Neuronal stem cell (in vitro differentiated cells): ENCODE results near the gene CEL.

Experiments
- DNase-seq: peaks from one replicate; pipeline ENCODE4 v3.0.0-alpha.2; 2013; ENCODE audit warnings: low spot score
- H2AFZ ChIP-seq: one replicate; pipeline ENCODE4 v1.6.1; 2013; ENCODE audit warnings: mild to moderate bottlenecking, low read length, inconsistent platforms
- H2AK5ac ChIP-seq: 2 replicates; pipeline ENCODE4 v1.6.1; 2013; ENCODE audit warnings: low read depth, mild to moderate bottlenecking, inconsistent platforms, low read length, moderate library complexity, mixed read lengths
- H2BK120ac ChIP-seq: 2 replicates; pipeline ENCODE4 v1.6.1; 2013; ENCODE audit warnings: low read depth, mild to moderate bottlenecking, inconsistent platforms, low read length, moderate library complexity, mixed read lengths
- H2BK12ac ChIP-seq: one replicate; pipeline ENCODE4 v1.6.1; 2013; ENCODE audit warnings: low read length, inconsistent platforms
- H2BK15ac ChIP-seq: 2 replicates; pipeline ENCODE4 v1.6.1; 2013; ENCODE audit warnings: mild to moderate bottlenecking, low read length, inconsistent platforms, mixed read lengths
- H2BK5ac ChIP-seq: one replicate; pipeline ENCODE4 v1.6.1; 2013; ENCODE audit warnings: inconsistent platforms, mild to moderate bottlenecking, low read length, moderate library complexity
- H3K14ac ChIP-seq: one replicate; pipeline ENCODE4 v1.6.1; 2013; ENCODE audit warnings: low read length, inconsistent platforms
- H3K18ac ChIP-seq: 2 replicates; pipeline ENCODE4 v1.6.1; 2013; ENCODE audit warnings: low read length, inconsistent platforms
- H3K23ac ChIP-seq: 2 replicates; pipeline ENCODE4 v1.6.1; 2013; ENCODE audit warnings: low read depth, mild to moderate bottlenecking, mixed read lengths, low read length, inconsistent platforms; ENCODE audit not compliant: poor library complexity
- H3K27ac ChIP-seq: replicated peaks from 3 replicates; pipeline ENCODE4 v1.5.1; 2013; ENCODE audit warnings: low read length, inconsistent platforms
- H3K27me3 ChIP-seq, 3 experiments: 2 replicates each; pipeline ENCODE4 v1.6.1; 2013; ENCODE audit warnings: low read length in 3 of 3, mild to moderate bottlenecking in 2 of 3, inconsistent platforms in 1 of 3, low read depth in 1 of 3, mixed read lengths in 1 of 3, moderate library complexity in 1 of 3; ENCODE audit not compliant: control insufficient read depth in 3 of 3, insufficient read depth in 3 of 3
- H3K36me3 ChIP-seq, 2 donors: replicated peaks in 1 of 2; 2 replicates each; pipeline ENCODE4 v1.6.1; 2013; ENCODE audit warnings: low read length in 2 of 2; ENCODE audit not compliant: control insufficient read depth in 2 of 2, insufficient read depth in 2 of 2
- H3K4ac ChIP-seq: 2 replicates; pipeline ENCODE4 v1.6.1; 2013; ENCODE audit warnings: inconsistent platforms, mild to moderate bottlenecking, low read length, moderate library complexity
- H3K4me1 ChIP-seq, 2 donors: 1 replicate in 1 of 2; 2 replicates in 1 of 2; pipeline ENCODE4 v1.6.1; 2013; ENCODE audit warnings: low read length in 2 of 2, low read depth in 1 of 2; ENCODE audit not compliant: control insufficient read depth in 2 of 2, insufficient read depth in 1 of 2
- H3K4me2 ChIP-seq: one replicate; pipeline ENCODE4 v1.6.1; 2013; ENCODE audit warnings: mild to moderate bottlenecking, low read length, inconsistent platforms; ENCODE audit not compliant: insufficient read depth, poor library complexity, severe bottlenecking
- H3K4me3 ChIP-seq, 2 donors: 2 replicates each; pipeline ENCODE4 v1.5.1; 2013; ENCODE audit warnings: low read length in 2 of 2, mild to moderate bottlenecking in 2 of 2, inconsistent platforms in 1 of 2, moderate library complexity in 1 of 2
- H3K79me1 ChIP-seq: one replicate; pipeline ENCODE4 v1.6.1; 2013; ENCODE audit warnings: low read depth, mild to moderate bottlenecking, inconsistent platforms, low read length, moderate library complexity
- H3K9ac ChIP-seq: one replicate; pipeline ENCODE4 v1.6.1; 2013; ENCODE audit warnings: mild to moderate bottlenecking, low read depth, low read length, inconsistent platforms; ENCODE audit not compliant: poor library complexity
- H3K9me3 ChIP-seq, 2 donors: replicated peaks in 1 of 2; 2 replicates each; pipeline versions ENCODE3 to v1.6.1; 2013; ENCODE audit warnings: low read length in 2 of 2, mild to moderate bottlenecking in 2 of 2, inconsistent platforms in 1 of 2, low read depth in 1 of 2, mixed read lengths in 1 of 2, moderate library complexity in 1 of 2; ENCODE audit not compliant: control insufficient read depth in 2 of 2, insufficient read depth in 1 of 2
- H4K8ac ChIP-seq: one replicate; pipeline ENCODE4 v1.6.1; 2013; ENCODE audit warnings: low read depth, mild to moderate bottlenecking, inconsistent platforms, low read length, moderate library complexity
- H4K91ac ChIP-seq: one replicate; pipeline ENCODE4 v1.6.1; 2013; ENCODE audit warnings: low read length, low read depth, mild to moderate bottlenecking, inconsistent platforms; ENCODE audit not compliant: poor library complexity
- WGBS, 2 donors: extraction: QIAGEN DNeasy Blood & Tissue Kit; methylation state at CpG; one replicate each; pipeline ENCODE4 v1.1.7; 2013; ENCODE audit warnings: missing lambda C conversion rate in 2 of 2, mixed read lengths in 1 of 2; ENCODE audit not compliant: insufficient read length in 2 of 2, insufficient replicate concordance in 1 of 2; ENCODE audit errors: extremely low coverage in 2 of 2; 5-methylcytosine and 5-hydroxymethylcytosine counted together

The CEL gene

DNA sequence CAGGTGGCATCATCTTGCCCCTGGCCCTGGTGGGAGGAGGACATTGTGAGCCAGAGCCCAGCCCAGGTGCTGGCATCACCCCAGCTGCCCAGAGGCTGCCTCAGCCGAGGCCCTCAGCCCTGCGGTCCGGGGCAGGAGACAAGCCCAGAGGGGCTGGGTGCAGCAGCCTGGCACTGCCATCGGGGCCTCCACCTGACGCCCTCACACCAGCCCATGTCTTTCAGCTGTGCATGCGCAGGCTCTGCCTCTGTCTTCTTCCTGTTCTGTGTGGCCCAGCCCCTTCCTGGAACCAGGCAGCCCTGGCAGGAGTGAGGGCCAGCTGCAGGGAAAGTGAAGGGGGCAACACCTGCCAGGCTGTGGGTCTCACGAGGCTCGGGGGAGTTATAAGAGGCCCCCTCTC lies 4.8 kb upstream of the CEL start:
- H2BK12ac ChIP-seq, result no peak overlapping the region
- H2BK120ac ChIP-seq, result no peak overlapping the region
- H2AFZ ChIP-seq, result no peak overlapping the region
- H3K27ac ChIP-seq, result no peak overlapping the region
- H2BK5ac ChIP-seq, result no peak overlapping the region
- H3K9ac ChIP-seq, result no peak overlapping the region
- H3K4me1 ChIP-seq, result peaks cover 13 to 17% of the 10 kb centered on the region in 2 donors
- no peaks in the 10 kb centered on the region for H3K27me3 ChIP-seq
- H4K8ac ChIP-seq, result no peak overlapping the region
- H3K23ac ChIP-seq, result no peak overlapping the region
- H3K18ac ChIP-seq, result no peak overlapping the region
- H3K79me1 ChIP-seq, result peaks cover 2% of the 10 kb centered on the region
- WGBS, 2 donors, result no CpG with 5 or more reads among the region's 8 CpGs
- no peaks in the 10 kb centered on the region for H3K9me3 ChIP-seq
- H3K4me3 ChIP-seq, result no peak overlapping the region
- H3K36me3 ChIP-seq, result peaks cover 43 to 68% of the 10 kb centered on the region in 2 donors
- no peak overlapping the region for H2BK15ac ChIP-seq
- H3K4ac ChIP-seq, result no peak overlapping the region
- no peak overlapping the region for H3K4me2 ChIP-seq
- DNase-seq, result no peak
- H3K14ac ChIP-seq, result no peak overlapping the region
- H2AK5ac ChIP-seq, result no peak overlapping the region
- no peak overlapping the region for H4K91ac ChIP-seq

DNA sequence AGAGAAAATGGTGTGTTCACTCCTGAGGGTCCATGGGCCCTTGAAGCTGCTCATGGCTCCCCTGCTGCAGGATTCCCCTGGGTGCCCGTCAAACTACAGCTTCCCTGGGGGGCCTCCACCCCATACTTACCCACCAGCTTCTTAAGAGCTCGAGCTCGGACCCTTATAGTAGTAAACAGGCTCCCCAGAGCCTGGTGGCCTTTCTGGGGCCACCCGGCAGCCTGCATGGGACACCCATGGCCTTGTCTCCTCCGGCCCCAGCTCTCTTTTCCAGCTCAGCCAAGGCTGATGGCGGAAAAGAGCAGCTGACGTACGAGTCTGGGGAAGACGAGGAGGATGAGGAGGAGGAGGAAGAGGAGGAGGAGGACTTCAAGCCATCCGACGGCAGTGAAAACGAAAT lies 4.2 kb upstream of the CEL start:
- Histone ChIP-seq H3K36me3 (peaks cover 40 to 63% of the 10 kb centered on the region in 2 donors), H3K4me3 (no peak overlapping the region), H3K79me1 (peaks cover 2% of the 10 kb centered on the region), H4K8ac (no peak overlapping the region), H3K14ac (no peak overlapping the region), H3K27ac (no peak overlapping the region), H3K4me2 (no peak overlapping the region), H4K91ac (no peak overlapping the region), H3K18ac (no peak overlapping the region), H2AFZ (no peak overlapping the region), H3K27me3 (no peaks in the 10 kb centered on the region), H2BK15ac (no peak overlapping the region), H3K9ac (no peak overlapping the region), H3K4me1 (peaks cover 13 to 17% of the 10 kb centered on the region in 2 donors), H2AK5ac (no peak overlapping the region), H3K23ac (no peak overlapping the region), H2BK5ac (no peak overlapping the region), H3K4ac (no peak overlapping the region), H2BK12ac (no peak overlapping the region), H2BK120ac (no peak overlapping the region), H3K9me3 (no peaks in the 10 kb centered on the region)
- no CpG with 5 or more reads among the region's 12 CpGs for WGBS, 2 donors
- no peak for DNase-seq

DNA sequence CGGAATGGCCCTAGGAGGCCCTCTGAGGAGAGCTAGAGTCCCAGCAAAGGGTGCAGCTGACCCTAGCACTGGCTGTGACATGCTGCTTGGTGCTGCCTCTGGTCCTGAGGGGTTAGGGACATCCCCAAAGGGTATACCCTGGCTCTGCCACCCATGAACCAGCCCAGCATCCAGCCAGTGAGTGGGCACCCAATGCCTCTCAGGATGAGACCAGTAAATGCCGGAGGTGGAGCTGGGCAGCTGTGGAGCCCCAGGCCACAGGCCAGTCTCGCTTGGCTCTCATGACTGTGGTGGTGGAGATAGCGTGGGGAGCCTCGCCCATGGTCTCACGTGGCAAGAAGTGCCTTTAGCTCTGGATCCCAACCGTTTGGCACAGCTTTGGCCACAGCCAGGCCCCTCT lies 3.7 kb upstream of the CEL start:
- no peak overlapping the region for H3K9ac ChIP-seq
- H2AFZ ChIP-seq, result no peak overlapping the region
- no peak overlapping the region for H3K4me2 ChIP-seq
- peaks cover 2% of the 10 kb centered on the region for H3K79me1 ChIP-seq
- DNase-seq, result no peak
- H3K14ac ChIP-seq, result no peak overlapping the region
- H3K4me3 ChIP-seq, result no peak overlapping the region
- H2BK5ac ChIP-seq, result no peak overlapping the region
- H3K27me3 ChIP-seq, result no peaks in the 10 kb centered on the region
- H2BK12ac ChIP-seq, result no peak overlapping the region
- no peak overlapping the region for H3K23ac ChIP-seq
- no peak overlapping the region for H2BK15ac ChIP-seq
- peaks cover 13 to 17% of the 10 kb centered on the region in 2 donors for H3K4me1 ChIP-seq
- H3K4ac ChIP-seq, result no peak overlapping the region
- no peaks in the 10 kb centered on the region for H3K9me3 ChIP-seq
- WGBS, 2 donors, result no CpG with 5 or more reads among the region's 7 CpGs
- H4K91ac ChIP-seq, result no peak overlapping the region
- H3K36me3 ChIP-seq, result peaks cover 37 to 58% of the 10 kb centered on the region in 2 donors
- H2AK5ac ChIP-seq, result no peak overlapping the region
- H4K8ac ChIP-seq, result no peak overlapping the region
- no peak overlapping the region for H2BK120ac ChIP-seq
- no peak overlapping the region for H3K27ac ChIP-seq
- no peak overlapping the region for H3K18ac ChIP-seq

DNA sequence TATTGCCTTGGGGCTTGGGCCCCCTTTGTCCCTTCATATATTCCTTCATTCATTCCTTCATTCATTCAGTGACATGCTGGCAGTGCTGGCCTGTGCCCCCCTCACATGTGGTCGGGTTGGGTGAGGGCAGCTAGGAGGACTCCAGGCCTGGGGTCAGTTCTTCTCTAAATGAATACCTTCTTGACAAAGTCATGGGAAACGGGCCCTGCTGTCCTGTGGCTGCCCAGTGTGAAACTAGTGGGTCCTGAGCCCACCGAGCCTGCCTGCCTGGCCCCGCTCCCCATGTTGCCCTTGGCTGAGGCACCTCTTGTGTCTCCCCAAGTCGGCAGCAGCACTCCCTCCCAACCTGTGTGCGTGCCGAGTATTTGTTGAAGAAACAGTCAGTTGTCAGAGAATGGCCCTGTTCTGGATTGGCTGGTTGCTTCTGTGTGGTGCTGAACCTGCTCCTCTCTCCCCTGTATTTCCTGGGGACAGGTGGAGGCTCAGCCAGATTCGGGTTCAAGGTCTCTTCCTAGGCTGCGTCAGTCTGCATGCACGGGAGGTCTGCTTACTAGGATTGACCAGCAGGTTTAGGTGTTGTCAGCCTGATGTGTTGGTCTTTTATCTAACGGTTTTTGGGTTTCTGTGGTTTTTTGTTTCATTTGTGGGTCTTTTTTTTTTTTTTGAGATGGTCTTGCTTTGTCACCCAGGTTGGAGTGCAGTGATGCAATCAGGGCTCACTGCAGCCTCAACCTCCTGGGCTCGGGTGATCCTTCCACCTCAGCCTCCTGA lies 3.0 kb upstream of the CEL start:
- no peak overlapping the region for H3K4me3 ChIP-seq
- no peak overlapping the region for H3K9ac ChIP-seq
- H3K4me2 ChIP-seq, result no peak overlapping the region
- H2BK5ac ChIP-seq, result no peak overlapping the region
- H4K8ac ChIP-seq, result no peak overlapping the region
- no peak overlapping the region for H2BK12ac ChIP-seq
- H3K9me3 ChIP-seq, result no peaks in the 10 kb centered on the region
- no peak overlapping the region for H3K27ac ChIP-seq
- H3K18ac ChIP-seq, result no peak overlapping the region
- H2BK15ac ChIP-seq, result no peak overlapping the region
- H3K23ac ChIP-seq, result no peak overlapping the region
- no peak overlapping the region for H2BK120ac ChIP-seq
- no CpG with 5 or more reads among the region's 12 CpGs for WGBS, 2 donors
- peaks cover 2% of the 10 kb centered on the region for H3K79me1 ChIP-seq
- no peaks in the 10 kb centered on the region for H3K27me3 ChIP-seq
- peaks cover 33 to 51% of the 10 kb centered on the region in 2 donors for H3K36me3 ChIP-seq
- no peak for DNase-seq
- H3K14ac ChIP-seq, result no peak overlapping the region
- H2AFZ ChIP-seq, result no peak overlapping the region
- no peak overlapping the region for H3K4ac ChIP-seq
- H4K91ac ChIP-seq, result no peak overlapping the region
- H2AK5ac ChIP-seq, result no peak overlapping the region
- peaks cover 13 to 17% of the 10 kb centered on the region in 2 donors for H3K4me1 ChIP-seq
